Measurements from ENCODE around the gene AMDHD1. TPM values are rescaled to one million over a fixed set of nuclear protein-coding genes. Genes with fewer than 3 reads are reported as not detected.

AMDHD1 gene
- total RNA-seq, 1 experiment from 2014 or later = 1.2 TPM

GRCh38 chr12:95998611-95999286 is 55.6 kb downstream of the AMDHD1 start:
- intact Hi-C loops (cut with micrococcal nuclease; ENCODE audit: unreplicated experiment) = loop anchor here (1.0 to 5.0 kb wide), 3 partner anchors 36 to 176 kb away; no protein-coding TSS in a partner anchor
- no peak overlapping the region for H3K4me3 Mint-ChIP-seq (ENCODE audit: low read depth, unreplicated experiment)
- peak; percentile 54 for DNase-seq
- H3K27me3 Mint-ChIP-seq (ENCODE audit: unreplicated experiment) = no peaks in the 10 kb centered on the region
- BruUV-seq (replicated peaks) = no TSS peak
- H3K36me3 Mint-ChIP-seq (ENCODE audit: insufficient read depth, unreplicated experiment) = no peaks in the 10 kb centered on the region
- peak; percentile 46 for TF ChIP-seq CTCF (IDR thresholded peaks at IDR 0.05; ENCODE audit: unreplicated experiment)
- H3K27ac Mint-ChIP-seq (ENCODE audit: unreplicated experiment) = no peak overlapping the region
- H3K9me3 Mint-ChIP-seq (ENCODE audit: low read depth, unreplicated experiment) = no peaks in the 10 kb centered on the region
- CTCF ChIA-PET = interaction anchor here (0.6 to 1.6 kb wide), 12 partner anchors 20 to 488 kb away, joined by 3 to 15 read pairs (median 4); no protein-coding TSS in a partner anchor
- H3K4me1 Mint-ChIP-seq (ENCODE audit: low read depth, unreplicated experiment) = peaks cover 33% of the 10 kb centered on the region

- intact Hi-C loops (cut with micrococcal nuclease; ENCODE audit: unreplicated experiment) = loop anchor here (5.0 kb wide), 2 partner anchors 37 to 177 kb away; no protein-coding TSS in a partner anchor
- Mint-ChIP-seq H3K4me3 (ENCODE audit: low read depth, unreplicated experiment) (no peak overlapping the region), H3K9me3 (ENCODE audit: low read depth, unreplicated experiment) (no peaks in the 10 kb centered on the region), H3K4me1 (ENCODE audit: low read depth, unreplicated experiment) (peaks cover 33% of the 10 kb centered on the region), H3K27ac (ENCODE audit: unreplicated experiment) (no peak overlapping the region), H3K36me3 (ENCODE audit: insufficient read depth, unreplicated experiment) (no peaks in the 10 kb centered on the region), H3K27me3 (ENCODE audit: unreplicated experiment) (no peaks in the 10 kb centered on the region)
- CTCF ChIA-PET = interaction anchor here (0.9 to 1.6 kb wide), 2 partner anchors 81 to 812 kb away, joined by 3 to 15 read pairs; no protein-coding TSS in a partner anchor
- TF ChIP-seq CTCF (IDR thresholded peaks at IDR 0.05; ENCODE audit: unreplicated experiment) = no peak
- DNase-seq = no peak
- no TSS peak for BruUV-seq (replicated peaks)
Observed at GRCh38 chr12:95999484-95999883, 56.4 kb downstream of the AMDHD1 start.

DNA sequence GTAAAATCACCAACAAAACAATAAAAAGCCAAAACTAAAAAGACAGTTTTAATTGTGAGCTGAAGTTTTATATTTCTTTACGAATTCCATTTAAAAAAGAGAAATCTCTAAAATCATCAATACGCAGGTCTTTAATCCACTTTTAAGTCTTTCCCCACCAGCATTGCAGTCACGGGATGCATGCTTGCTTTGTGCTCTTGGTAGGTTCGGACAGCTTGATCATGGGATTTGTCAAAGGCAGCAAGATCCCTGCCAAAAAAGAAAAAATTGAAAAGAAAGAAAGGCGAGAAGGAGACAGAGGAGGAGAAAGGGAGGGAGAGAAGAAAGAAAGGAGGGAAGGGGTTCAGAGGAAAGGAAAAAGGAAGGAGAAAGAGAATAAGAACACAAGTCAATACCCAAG is 57.7 kb downstream of the AMDHD1 start:
- BruUV-seq (replicated peaks) = no TSS peak

GRCh38 chr12:96006727-96007126 is 63.6 kb downstream of the AMDHD1 start:
- intact Hi-C loops (cut with micrococcal nuclease; ENCODE audit: unreplicated experiment) = no loop called here
- Mint-ChIP-seq H3K27ac (ENCODE audit: unreplicated experiment) (no peak overlapping the region), H3K4me1 (ENCODE audit: low read depth, unreplicated experiment) (no peaks in the 10 kb centered on the region), H3K9me3 (ENCODE audit: low read depth, unreplicated experiment) (no peaks in the 10 kb centered on the region), H3K4me3 (ENCODE audit: low read depth, unreplicated experiment) (no peak overlapping the region), H3K27me3 (ENCODE audit: unreplicated experiment) (no peaks in the 10 kb centered on the region), H3K36me3 (ENCODE audit: insufficient read depth, unreplicated experiment) (peaks cover 20% of the 10 kb centered on the region)
- CTCF ChIA-PET = no interaction called here
- DNase-seq = no peak
- BruUV-seq (replicated peaks) = no TSS peak
- no peak for TF ChIP-seq CTCF (IDR thresholded peaks at IDR 0.05; ENCODE audit: unreplicated experiment)

More for the DNA sequence above, 57.7 kb downstream of the AMDHD1 start:
- Mint-ChIP-seq H3K9me3 (ENCODE audit: low read depth, unreplicated experiment) (no peaks in the 10 kb centered on the region), H3K36me3 (ENCODE audit: insufficient read depth, unreplicated experiment) (peaks cover 8% of the 10 kb centered on the region), H3K4me3 (ENCODE audit: low read depth, unreplicated experiment) (no peak overlapping the region), H3K27me3 (ENCODE audit: unreplicated experiment) (no peaks in the 10 kb centered on the region), H3K27ac (ENCODE audit: unreplicated experiment) (no peak overlapping the region), H3K4me1 (ENCODE audit: low read depth, unreplicated experiment) (peaks cover 31% of the 10 kb centered on the region)
- intact Hi-C loops (cut with micrococcal nuclease; ENCODE audit: unreplicated experiment) = no loop called here
- CTCF ChIA-PET = interaction anchor here (0.7 kb wide), 1 partner anchor 26 kb away, joined by 3 read pairs; no protein-coding TSS in a partner anchor
- TF ChIP-seq CTCF (IDR thresholded peaks at IDR 0.05; ENCODE audit: unreplicated experiment) = no peak
- DNase-seq = no peak

All from Calu3 (cell line).